ENCODE results near the gene HAL.
A peak's percentile ranks its signal among the peaks of the same experiment; 100 is the strongest.

Gene HAL

DNA sequence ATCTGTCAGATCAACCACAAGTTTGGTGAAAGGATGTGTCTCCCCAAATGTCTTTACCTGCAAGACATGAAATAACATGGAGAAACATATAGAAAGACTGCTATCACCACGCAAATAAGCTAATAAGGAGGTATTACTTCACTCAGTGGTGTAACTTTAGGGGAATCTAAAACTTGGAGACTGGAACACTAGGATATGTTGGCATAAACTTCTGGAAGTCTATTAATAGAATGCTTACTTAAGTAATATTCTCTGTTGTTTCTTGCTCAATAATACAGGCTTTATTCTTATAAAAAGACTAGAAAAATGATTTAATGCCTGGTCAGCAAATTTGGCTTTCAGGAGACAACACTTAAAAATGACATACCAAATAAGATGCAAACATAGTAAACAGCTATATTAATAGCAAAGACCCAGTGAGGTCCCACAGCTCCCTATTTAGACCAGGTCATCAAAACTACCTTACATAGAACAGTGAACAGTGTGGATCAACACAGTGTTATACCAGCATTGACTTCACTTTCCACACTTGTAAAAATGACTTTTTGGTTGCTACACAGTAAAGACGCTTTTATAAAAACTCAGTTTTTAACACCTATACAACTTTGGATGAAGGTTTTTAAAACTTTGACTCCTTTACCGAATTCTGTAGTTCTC, 18.9 kb upstream of the HAL start:
- no peak for DNase-seq

DNA sequence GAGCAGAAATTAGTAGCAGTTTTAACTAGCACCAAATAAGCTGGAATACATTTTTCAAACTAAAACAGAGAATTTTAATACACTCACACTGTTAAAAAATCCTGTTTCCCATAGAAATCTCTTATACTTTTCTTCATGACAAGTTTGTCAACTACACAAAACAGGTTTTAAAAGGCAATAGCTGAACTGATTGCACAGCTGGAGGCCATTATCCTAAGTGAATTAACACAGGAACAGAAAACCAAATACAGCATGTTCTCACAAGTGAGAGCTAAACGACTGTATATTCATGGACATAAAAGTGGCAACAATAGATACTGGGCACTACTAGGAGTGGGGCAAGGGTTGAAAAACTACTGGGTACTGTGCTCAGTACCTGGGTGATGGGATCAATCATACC, 11.6 kb upstream of the HAL start:
- DNase-seq: no peak

DNA sequence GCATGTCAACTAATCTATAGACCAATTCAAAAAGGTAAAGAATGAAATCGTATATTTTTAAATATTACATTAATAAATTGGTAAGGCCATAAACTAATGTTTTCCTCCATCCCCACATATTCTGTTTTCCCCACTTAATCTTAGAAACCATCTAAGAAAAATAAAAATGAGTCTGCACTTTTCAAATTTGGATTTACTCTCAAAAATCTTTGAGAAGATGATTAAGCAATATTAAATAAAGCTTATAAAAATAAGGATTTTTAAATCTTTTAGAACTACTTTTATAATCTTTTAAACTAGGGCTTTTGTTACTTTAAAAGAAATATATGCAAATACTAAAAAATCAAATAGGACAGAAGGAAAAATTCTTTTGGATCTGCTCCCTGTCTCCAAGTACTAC, 10.6 kb upstream of the HAL start:
- DNase-seq: no peak

DNA sequence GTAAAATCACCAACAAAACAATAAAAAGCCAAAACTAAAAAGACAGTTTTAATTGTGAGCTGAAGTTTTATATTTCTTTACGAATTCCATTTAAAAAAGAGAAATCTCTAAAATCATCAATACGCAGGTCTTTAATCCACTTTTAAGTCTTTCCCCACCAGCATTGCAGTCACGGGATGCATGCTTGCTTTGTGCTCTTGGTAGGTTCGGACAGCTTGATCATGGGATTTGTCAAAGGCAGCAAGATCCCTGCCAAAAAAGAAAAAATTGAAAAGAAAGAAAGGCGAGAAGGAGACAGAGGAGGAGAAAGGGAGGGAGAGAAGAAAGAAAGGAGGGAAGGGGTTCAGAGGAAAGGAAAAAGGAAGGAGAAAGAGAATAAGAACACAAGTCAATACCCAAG, 4.7 kb upstream of the HAL start:
- no peak for DNase-seq

DNA sequence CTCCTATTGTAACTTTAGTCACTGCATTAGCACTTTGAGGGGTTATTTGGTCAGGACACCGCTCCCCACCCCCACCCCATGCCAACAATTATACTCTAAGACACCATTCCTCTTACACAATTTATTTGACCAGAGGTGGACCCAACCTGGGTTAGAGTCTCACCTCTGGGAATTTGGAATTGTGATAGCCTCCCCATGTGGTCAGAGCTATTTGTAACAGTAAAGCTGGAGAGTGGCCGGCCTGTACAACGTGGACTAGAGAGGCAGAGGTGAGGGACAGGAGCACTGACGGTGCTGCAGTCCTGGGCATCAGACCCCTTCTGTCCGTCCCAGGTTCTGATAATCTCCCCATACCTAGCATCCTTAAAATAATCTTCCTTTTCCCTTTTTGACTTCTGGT, 3.3 kb upstream of the HAL start:
- no peak for DNase-seq

DNA sequence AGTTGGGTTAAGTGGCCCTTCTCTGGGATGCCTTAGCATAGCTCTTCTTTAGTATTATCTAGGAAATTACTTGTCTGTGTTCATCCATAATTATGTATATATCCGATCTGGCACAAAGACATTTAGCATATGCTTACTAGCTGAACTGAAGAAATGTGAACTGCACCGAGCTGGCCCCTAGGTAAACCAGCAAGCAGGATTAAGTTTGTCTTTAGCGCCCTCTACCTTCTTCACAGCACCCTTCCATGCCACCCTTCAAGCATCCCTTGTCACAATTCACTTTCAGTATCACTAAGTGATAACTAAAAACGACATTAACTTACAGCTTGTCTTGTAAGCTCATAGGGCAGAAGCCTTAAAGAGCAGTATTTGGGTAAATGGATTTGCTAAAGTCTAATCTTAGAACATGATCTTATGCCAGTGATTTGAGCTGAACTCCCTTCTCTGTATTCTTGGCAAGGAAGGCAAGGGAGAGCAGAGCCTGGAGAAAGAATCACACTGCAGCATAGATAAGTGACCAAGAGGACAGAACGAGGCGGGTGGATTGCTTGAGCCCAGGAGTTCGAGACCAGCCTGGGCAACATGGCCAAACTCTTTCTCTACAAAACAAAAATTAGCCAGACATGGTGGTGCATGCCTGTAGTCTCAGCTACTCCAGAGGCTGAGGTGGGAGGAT, 2.6 kb upstream of the HAL start:
- DNase-seq: peak; percentile 79

DNA sequence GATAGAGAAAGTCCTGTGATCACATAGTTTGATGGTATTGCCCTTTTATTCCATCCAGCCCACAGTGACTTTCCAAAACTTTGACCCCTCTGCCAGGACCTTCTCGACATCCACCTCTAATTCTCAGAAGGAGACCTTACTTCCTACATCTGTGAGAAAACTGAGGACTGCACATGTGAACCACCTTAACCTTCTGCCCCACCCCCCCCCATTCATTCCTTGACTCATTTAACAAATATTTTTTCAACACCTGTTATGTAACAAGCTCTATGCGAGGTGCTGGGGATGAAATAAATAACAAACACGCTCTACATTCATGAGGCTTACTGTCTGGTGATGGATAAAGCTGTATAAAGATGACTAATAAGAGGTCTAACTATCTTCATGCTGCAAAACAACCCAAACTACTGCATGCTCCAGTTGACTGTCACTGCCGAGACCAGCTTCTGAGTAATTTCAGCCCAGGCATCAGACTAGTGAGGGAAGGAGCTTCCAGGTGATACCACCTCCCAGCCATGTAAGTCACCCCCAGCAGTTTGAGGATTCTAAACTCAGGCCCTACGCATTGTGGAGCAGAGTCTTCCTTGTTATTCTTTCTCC, 1.9 kb upstream of the HAL start:
- no peak for DNase-seq

DNA sequence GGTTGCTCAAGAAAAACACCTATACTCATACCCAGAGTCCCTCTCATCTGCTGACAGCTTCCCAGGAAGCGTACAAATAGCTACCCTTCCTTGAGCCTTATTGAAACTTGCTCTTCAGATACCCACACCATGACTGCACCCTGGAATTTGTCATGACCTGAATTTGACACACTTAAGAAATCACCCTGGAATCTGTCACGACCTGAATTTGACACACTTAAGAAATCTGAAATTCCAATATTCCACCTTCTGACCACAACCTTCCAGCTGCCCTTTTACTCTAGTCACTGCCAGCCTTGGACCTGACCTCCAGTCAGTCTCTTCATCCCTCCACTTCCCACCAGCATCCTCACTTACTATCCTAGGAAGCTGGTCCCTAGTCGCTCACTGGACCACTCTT, 1.1 kb upstream of the HAL start:
- DNase-seq: no peak

DNA sequence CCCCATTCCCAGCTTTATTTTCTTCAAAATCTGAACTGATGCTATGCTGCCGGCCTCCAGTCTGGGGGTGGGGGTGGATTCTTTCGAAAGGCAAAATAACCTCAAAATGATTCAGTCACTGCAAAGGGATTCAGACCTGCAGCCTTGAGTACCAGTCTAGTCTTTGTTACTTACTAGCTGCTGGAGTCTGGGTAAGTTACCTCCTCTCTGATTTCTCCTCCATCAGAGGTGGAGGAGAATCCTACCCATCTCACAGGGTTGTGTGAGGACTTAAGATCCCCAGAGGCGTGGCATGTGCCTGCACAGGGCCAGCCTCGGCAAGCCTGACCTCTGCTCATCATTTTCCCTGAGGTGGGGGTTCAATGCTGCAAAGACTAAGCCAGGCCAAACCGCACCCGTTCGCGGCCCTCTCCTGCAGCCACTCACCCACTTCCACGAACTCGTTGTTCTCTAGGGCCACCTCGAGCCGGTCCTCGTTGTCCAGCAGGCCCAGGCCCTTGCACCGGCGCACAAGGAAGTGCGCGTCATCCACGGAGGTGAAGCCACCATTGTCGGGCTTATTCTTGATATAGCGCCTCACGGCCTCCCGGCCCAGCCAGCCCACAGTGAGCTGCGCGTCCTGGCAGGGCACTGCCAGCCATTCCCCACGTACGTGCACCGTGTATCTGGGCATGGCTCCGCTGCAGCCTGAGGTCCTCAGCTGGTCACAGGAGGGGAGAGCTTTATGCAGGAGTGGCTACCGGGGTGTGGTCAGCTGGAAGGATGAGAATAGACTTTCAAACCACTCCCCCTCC, 709 bp downstream of the HAL start:
- no peak for DNase-seq

DNA sequence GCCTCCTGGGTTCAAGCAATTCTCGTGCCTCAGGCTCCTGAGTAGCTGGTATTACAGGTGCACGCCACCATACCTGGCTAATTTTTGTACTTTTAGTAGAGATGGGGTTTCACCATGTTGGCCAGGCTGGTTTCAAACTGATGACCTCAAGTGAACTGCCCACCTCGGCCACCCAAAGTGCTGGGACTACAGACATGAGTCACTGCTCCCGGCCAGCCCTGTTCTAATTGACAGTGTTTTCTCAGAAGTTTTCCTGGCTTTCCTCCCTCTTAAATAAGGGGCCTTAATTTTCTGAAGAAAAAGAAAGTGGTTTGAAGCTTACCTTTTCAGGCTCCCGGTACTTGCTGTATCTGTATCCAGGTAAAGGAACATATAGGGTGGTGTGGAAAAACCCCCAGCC, 1.7 kb downstream of the HAL start:
- DNase-seq: no peak

DNA sequence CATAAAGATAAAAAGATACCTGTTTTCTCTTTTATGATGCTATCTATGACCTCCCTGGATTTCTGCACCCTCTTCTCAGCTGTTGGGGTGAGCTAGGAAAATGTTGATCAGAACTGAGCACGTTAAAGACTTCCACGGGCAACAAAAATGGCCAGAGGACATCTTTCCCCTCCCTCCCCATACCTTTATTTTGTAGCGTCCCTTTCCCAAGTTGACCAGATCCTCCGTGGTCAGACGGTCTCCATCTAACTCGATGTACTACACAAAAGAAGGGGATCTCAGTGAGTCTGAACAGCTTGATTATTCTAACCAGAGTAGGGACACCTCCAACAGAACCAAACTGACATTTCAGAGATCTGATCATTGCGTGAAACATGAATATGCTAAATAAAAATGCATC, 2.2 kb downstream of the HAL start:
- DNase-seq: no peak

DNA sequence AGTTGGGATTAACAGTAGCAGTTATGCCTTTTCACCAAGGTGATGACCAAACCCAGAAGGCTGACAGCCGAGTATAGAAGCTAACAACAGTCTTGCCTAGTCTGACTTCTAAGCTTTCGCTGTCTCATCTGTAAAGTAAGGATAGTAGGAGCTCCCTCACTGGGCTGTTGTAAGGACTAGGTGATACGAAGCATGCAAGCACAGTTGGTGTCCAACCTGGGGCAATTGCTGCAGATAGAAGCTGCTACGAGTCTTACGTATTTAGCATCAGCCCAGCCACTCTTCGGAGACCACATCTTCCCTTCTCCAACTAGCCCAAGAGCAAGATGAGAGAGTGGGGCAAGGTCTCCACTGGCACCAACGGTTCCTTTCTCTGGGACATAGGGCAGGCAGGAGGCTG, 6.0 kb downstream of the HAL start:
- no peak for DNase-seq

DNA sequence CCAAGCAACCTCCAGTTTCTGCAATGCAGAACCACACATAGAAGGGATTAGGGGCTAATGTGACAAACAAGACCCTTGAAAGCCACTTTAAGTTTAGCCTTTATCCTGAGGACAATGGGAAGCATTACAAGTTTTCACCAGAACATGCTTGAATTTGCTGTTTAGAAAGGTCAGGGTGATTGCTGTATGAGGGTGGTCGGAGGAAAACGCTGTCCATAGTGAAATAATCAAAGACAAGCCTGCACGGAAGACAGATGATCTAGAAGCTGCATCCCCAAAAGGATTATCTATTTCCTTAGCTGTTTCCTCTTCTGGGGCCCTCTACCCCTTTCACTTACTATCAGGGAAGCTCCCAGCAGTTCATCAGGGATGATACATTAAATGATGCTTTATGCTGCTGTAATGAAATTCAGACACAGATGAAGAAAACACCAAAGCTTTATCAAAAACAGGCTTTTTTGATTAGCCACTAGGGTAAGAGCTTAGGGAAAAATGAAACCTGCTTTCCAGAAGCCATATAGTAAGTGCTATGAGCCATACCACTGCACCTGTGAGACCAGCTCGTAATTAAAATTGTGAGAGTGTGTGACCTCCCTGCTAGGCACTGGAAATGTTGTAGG, 6.5 kb downstream of the HAL start:
- DNase-seq: no peak

DNA sequence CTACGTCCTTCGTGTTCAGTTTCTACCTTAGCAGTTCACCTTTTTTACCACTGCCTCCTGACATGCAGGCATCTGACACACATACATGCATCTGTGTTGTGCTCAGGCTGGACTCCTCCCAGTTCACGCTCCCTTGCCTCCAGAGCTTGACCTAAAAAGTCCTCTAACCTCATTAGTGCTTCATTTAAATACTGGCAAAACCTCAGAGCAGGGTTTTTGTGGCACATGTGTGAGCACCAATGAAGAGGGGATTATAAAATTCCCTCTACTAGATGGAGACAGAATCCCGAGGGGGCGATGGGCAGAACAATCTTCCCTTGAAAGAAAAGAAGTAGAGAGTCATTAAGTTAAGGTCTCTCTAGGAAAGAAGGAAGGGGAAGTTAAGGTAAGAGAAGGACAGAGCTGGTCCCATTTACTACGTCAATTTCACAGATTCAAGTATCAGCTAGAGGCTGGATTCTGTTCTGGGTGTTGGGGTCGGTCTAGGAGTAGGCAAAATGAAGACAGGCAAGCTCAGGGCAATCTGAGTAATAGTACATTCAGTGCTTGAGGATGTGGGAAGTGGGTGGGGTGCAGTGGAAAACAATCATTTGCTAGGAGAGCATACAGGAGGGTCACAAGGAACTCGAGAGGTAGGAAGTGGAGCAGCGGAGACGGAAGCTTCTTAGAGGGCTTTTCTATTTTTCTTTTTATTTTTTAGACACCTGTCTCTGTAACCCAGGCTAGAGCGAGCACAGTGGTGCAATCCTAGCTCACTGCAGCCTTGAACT, 7.5 kb downstream of the HAL start:
- DNase-seq: peak; percentile 35

DNA sequence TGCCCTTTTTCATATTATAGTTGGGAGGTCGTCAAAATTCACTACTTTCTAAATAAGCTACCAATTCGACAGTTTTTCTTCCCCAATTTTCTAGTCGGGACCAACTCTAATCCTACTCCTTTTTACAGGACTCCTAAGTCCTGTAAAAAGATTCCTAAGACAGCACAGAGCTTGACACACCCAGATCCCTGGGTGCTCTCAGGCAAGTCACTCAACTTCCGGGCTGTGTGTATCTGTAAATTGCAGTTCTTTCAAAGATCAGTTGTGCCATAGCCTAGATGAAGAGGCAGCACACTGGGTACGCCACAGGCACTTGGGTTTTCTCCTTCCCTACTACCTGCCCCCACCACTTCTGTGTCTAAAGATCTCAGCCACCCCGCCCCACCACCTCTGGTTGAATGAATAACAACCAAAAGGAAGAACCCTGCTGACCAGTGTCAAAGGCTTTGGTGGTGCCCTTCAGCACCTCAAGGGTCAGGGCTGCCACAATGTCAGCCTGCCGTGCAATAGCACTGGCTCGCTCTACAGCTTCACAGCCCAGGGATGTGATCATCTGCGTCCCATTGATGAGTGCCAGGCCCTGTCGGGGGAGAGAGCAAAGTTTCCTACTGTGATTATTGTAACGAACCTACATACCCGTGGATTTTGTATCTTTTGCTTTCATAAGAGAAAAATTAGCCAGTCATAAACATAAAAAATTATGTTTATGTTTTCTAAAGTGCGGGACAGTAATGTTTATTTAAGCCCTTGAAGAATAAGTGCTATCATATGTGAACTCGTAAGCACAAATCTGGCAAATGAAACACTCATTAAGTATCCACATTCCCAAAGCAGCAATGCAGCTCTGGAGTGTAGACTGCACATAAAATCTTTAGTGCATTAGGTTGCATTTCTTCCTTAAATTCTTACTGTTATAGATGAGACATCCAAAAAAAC, 9.2 kb downstream of the HAL start:
- no peak for DNase-seq

DNA sequence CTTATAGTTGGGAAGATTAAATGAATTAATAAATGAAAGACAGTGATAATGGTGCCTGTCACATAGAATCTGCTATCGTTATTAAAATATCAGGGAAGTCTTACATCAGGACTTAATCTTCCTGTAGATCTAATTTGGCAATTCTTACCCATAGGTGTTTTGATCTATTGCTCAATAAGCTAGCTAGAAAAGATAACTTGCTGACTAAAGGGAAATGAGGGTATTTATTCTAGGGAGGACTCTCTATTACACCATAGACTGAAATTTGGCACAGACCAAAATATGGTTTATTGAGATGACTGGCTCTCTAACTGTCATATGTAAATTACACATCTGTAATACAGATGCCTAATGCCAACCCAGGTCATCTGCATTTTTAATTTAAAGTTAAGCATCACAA, 11.5 kb downstream of the HAL start:
- DNase-seq: no peak

DNA sequence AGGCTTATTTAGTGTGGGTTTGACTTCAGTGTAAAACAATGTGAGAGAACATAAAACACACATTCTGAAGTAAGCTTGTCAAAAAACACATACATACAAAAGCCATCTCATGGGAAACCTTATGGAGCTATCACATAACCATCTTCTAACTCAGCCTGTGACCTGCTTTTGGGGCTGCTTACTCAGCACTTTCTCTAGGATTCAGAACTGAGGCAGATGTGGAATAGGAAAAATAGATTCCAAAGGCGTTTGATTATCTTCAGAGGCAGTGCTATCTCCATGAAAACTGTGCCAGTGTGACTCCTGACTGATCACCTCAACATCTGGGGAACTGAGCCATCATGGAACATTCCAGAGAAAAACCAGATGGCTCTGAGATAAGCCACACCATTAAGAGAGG, 13.5 kb downstream of the HAL start:
- no peak for DNase-seq

DNA sequence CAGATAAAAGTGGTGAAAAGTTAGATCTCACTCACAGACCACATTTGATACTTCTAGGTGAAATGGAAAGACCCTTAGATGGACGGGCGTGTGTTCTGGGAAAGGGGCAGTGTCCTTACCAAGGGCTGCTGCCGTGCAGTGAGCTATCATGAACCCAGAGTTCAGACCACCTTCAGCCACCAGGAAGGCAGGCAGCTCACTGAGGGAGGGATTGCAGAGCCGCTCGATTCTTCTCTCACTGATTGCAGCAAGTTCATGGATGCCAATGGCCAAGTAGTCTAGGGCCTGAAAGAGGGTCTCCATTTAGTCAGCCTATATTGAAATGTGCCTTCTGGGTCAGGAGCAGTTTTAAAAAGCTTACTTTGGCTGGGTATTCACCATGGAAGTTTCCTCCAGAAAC, 15.7 kb downstream of the HAL start:
- no peak for DNase-seq

DNA sequence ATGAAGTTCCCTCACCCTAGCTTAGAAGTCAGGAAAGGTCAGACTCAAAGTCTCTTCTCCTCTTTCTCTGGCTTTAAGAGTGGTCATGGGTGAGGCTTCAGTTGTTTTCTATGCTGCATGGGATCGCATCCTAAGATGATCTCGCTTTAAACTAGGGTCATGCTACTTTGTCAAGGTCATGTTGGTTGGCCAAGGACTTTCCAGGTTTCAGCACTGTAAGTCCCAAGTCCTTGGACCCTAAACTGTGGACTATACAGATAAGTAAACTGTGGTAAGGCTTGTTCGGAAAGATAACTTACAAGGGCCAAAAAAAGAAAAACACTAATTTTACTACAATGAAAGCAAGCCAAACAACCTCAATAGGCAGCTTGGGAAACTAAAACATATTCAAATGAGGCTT, 17.4 kb downstream of the HAL start:
- no peak for DNase-seq

DNA sequence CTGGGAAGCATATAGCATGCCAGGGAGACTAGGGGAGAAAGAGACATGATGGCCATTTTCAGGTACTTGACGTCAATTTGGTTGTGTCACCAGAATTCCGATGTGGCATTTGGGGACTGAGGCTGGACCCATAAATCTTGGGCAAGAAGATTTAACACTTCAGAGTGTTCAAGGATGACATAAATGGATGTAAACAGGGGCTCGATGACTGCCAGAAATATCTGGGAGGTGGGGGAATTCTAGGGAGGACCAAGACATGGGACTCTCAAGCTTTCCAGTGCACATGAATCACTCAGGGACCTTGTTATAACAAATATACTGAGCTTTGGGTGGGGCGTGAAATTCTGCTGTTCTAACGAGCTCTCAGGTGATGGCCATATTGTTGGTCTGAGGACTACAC, 17.8 kb downstream of the HAL start:
- DNase-seq: no peak

DNA sequence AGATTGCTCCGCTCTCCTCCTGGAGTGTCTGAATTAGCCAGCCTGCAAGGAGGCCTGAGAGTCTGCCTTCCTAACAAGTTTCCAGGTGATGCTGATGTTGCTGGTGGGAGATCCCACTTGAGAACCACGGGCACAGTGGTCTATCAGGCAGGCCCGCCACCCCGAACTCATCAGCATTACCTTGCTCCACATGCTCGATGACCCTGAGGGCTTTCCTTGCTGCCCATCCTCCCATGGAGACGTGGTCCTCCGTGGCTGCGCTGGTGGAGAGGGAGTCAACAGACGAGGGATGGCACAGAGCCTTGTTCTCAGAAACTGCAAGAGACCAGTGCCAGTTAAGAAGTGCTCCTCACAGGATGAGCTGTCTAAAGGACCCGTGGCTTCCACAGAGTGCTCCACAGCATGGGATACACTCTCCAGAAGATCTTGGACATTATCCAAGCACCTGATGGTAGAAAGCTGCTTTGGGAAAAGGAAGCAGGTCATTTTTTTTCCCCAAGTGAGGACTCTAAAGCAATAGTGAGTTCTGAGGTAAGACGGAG, 18.3 kb downstream of the HAL start:
- no peak for DNase-seq
